ENCODE data around the gene FUT6.
A peak's percentile ranks its signal among the peaks of the same experiment; 100 is the strongest.

FUT6 gene

GRCh38 chr19:5837761-5838352 is 1.6 kb downstream of the FUT6 start:
- no peaks in the 10 kb centered on the region for H3K36me3 Mint-ChIP-seq (ENCODE audit: low read depth)
- H3K9me3 Mint-ChIP-seq: no peaks in the 10 kb centered on the region
- peak overlapping the region; percentile 77 for H3K27ac Mint-ChIP-seq
- peaks cover 29% of the 10 kb centered on the region for H3K27me3 Mint-ChIP-seq (ENCODE audit: low read depth, poor library complexity)
- no peak for TF ChIP-seq CTCF (IDR thresholded peaks at IDR 0.05)
- H3K4me1 Mint-ChIP-seq: peaks cover 20% of the 10 kb centered on the region
- H3K4me3 Mint-ChIP-seq: no peak overlapping the region
- no peak for DNase-seq

GRCh38 chr19:5832527-5833216 is 6.8 kb downstream of the FUT6 start:
- no peak for TF ChIP-seq CTCF (IDR thresholded peaks at IDR 0.05)
- H3K36me3 Mint-ChIP-seq (ENCODE audit: low read depth): no peaks in the 10 kb centered on the region
- no peak for DNase-seq
- H3K27ac Mint-ChIP-seq: peak overlapping the region; percentile 36
- no peak overlapping the region for H3K4me3 Mint-ChIP-seq
- no peaks in the 10 kb centered on the region for H3K9me3 Mint-ChIP-seq
- peaks cover 35% of the 10 kb centered on the region for H3K27me3 Mint-ChIP-seq (ENCODE audit: low read depth, poor library complexity)
- H3K4me1 Mint-ChIP-seq: peaks cover 22% of the 10 kb centered on the region

- Mint-ChIP-seq H3K27me3 (ENCODE audit: low read depth, poor library complexity) (peaks cover 32% of the 10 kb centered on the region), H3K9me3 (no peaks in the 10 kb centered on the region), H3K4me3 (no peak overlapping the region), H3K36me3 (ENCODE audit: low read depth) (no peaks in the 10 kb centered on the region), H3K4me1 (peaks cover 26% of the 10 kb centered on the region), H3K27ac (peak overlapping the region; percentile 11)
- DNase-seq: no peak
- TF ChIP-seq CTCF (IDR thresholded peaks at IDR 0.05): no peak
Observed at GRCh38 chr19:5832061-5832460, 7.4 kb downstream of the FUT6 start.

- Mint-ChIP-seq H3K27ac (no peak overlapping the region), H3K4me1 (peaks cover 35% of the 10 kb centered on the region), H3K27me3 (ENCODE audit: low read depth, poor library complexity) (peaks cover 30% of the 10 kb centered on the region), H3K9me3 (no peaks in the 10 kb centered on the region), H3K4me3 (no peak overlapping the region), H3K36me3 (ENCODE audit: low read depth) (no peaks in the 10 kb centered on the region)
- TF ChIP-seq CTCF (IDR thresholded peaks at IDR 0.05): no peak
- no peak for DNase-seq
Observed at GRCh38 chr19:5831159-5831558, 8.3 kb downstream of the FUT6 start.

GRCh38 chr19:5829567-5830310 is 9.8 kb downstream of the FUT6 start:
- peaks cover 33% of the 10 kb centered on the region for H3K4me1 Mint-ChIP-seq
- H3K27ac Mint-ChIP-seq: peak overlapping the region; percentile 64
- H3K27me3 Mint-ChIP-seq (ENCODE audit: low read depth, poor library complexity): peaks cover 19% of the 10 kb centered on the region
- no peaks in the 10 kb centered on the region for H3K9me3 Mint-ChIP-seq
- H3K4me3 Mint-ChIP-seq: peak overlapping the region; percentile 68
- TF ChIP-seq CTCF (IDR thresholded peaks at IDR 0.05): no peak
- DNase-seq: peak; percentile 22
- H3K36me3 Mint-ChIP-seq (ENCODE audit: low read depth): no peaks in the 10 kb centered on the region

Measured in nephron progenitor cell (in vitro differentiated cells).